Ovary (tissue), 9 donors: ENCODE results near the gene INAFM1. TPM values are rescaled to one million over a fixed set of nuclear protein-coding genes. Genes with fewer than 3 reads are reported as not detected.

Experiments
- DNase-seq, 5 donors: peaks; one replicate each; pipeline ENCODE4 v3.0.0-alpha.2; 2019 to 2020
- H3K27ac ChIP-seq, 2 donors: fragments of 200-600 bp; one replicate each; pipeline versions ENCODE4 v1.5.1 to v1.8.0; 2019 to 2022
- H3K27me3 ChIP-seq: fragments of 200-600 bp; one replicate; pipeline ENCODE4 v1.8.0; 2022
- H3K36me3 ChIP-seq: fragments of 200-600 bp; sonication (generic); one replicate; pipeline ENCODE4 v1.5.1; 2019
- H3K4me1 ChIP-seq: one replicate; pipeline ENCODE4 v1.8.1; 2013; ENCODE audit warnings: mild to moderate bottlenecking, moderate library complexity; ENCODE audit not compliant: insufficient read depth
- H3K4me3 ChIP-seq: fragments of 200-600 bp; sonication (generic); one replicate; pipeline ENCODE4 v1.5.1; 2017
- H3K9me3 ChIP-seq, 2 donors: fragments of 200-600 bp in 1 of 2; sonication (generic) in 1 of 2; one replicate each; pipeline versions ENCODE4 v1.5.1 to v1.8.1; 2013 to 2019; ENCODE audit warnings: mild to moderate bottlenecking in 1 of 2, moderate library complexity in 1 of 2
- EP300 ChIP-seq: sonication (generic); formaldehyde crosslinking; IDR thresholded peaks from one replicate; pipeline ENCODE4 v1.6.1; 2017; ENCODE audit warnings: antibody characterized with exemption
- POLR2A ChIP-seq: fragments of 450-650 bp; IDR thresholded peaks from one replicate; pipeline ENCODE4 v1.6.1; 2017; ENCODE audit warnings: antibody characterized with exemption, mild to moderate bottlenecking, moderate library complexity
- WGBS, 3 donors: extraction: QIAGEN DNeasy Blood & Tissue Kit in 1 of 3; methylation state at CpG; one replicate each; pipeline versions ENCODE4 v1.1.5 to v1.1.7; 2013 to 2017; 5-methylcytosine and 5-hydroxymethylcytosine counted together
- intact Hi-C, 4 donors: fragments of 100-400 bp; cut with DNase I; formaldehyde crosslinking; loops; one replicate each; pipeline versions ENCODE4 v1.11.0 to v1.15.1; 2022 to 2023
- microRNA counts: library from miRNA; unstranded; fragments of <30 nt; microRNA quantifications from one replicate; lab custom pipeline; 2016
- microRNA-seq, 3 donors: library from miRNA; unstranded; fragments of <30 nt; microRNA quantifications; one replicate each; pipeline versions ENCODE4 to v1.2.0, GENCODE V29; 2019 to 2020
- polyA plus RNA-seq, 2 donors: library from polyadenylated mRNA; stranded (reverse); fragments of 200-250 nt in 1 of 2; fragments of 350-450 nt in 1 of 2; fragmentation: Illumina TruSeq in 1 of 2; extraction: RNeasy Lipid Tissue Mini Kit (QIAGEN cat#74804) in 1 of 2; gene quantifications; one replicate each; pipeline ENCODE4 v1.2.3, GENCODE V29; 2013 to 2014
- small RNA-seq: library from RNA; depleted of rRNA; stranded (forward); fragments of <200 nt; gene quantifications from one replicate; pipeline ENCODE3, GENCODE V24; 2016
- total RNA-seq, 7 donors: library from RNA; depleted of rRNA in 2 of 7; stranded (reverse); fragments of >200 nt in 2 of 7; fragmentation: NEBNext Ultra II Directional in 3 of 7; extraction: Animal tissue kit (Norgen Biotek cat#: 25700) in 3 of 7; gene quantifications; one replicate each; pipeline versions ENCODE4 v1.1.0 to v1.2.4, GENCODE V29; 2016 to 2023
- TF ChIP-seq, protein P1 (sequence below), 3 donors: fragments of 450-650 bp in 2 of 3; fragments of 200-600 bp in 1 of 3; IDR thresholded peaks; one replicate each; pipeline versions ENCODE4 v1.5.1 to v1.8.0; 2016 to 2022; ENCODE audit warnings: antibody characterized with exemption in 3 of 3, mild to moderate bottlenecking in 1 of 3
- donor health status: DM: no; HTN: no; CAD: no; lungs with moderate emphysema.
- donor health status: DM: no; HTN: no; CAD: no.
- donor health status: Bipolar disorder and iron deficiency.
- donor health status: DM: yes; HTN: yes; CAD: no.
- donor health status: DM: no; HTN: no; CAD: no.
- donor health status: DM: yes; HTN: yes; CAD: no.

The INAFM1 gene
- total and polyA plus RNA-seq, 9 donors, result 0.73 to 53.3 (median 26.5) TPM

GRCh38 chr19:47321630-47322029, 46.9 kb downstream of the INAFM1 start:
- H3K27me3 ChIP-seq, result no peaks in the 10 kb centered on the region
- 84 to 93% (median 89%) methylated on average over 1 of the region's 1 CpG for WGBS, 3 donors
- intact Hi-C loops, result no loop called here
- H3K36me3 ChIP-seq, result no peaks in the 10 kb centered on the region
- H3K9me3 ChIP-seq, result no peaks in the 10 kb centered on the region
- no peak for DNase-seq
- no peak overlapping the region for H3K4me3 ChIP-seq
- H3K4me1 ChIP-seq, result no peaks in the 10 kb centered on the region
- TF ChIP-seq POLR2A, result no peak
- TF ChIP-seq EP300, result no peak
- TF ChIP-seq, protein P1, sequence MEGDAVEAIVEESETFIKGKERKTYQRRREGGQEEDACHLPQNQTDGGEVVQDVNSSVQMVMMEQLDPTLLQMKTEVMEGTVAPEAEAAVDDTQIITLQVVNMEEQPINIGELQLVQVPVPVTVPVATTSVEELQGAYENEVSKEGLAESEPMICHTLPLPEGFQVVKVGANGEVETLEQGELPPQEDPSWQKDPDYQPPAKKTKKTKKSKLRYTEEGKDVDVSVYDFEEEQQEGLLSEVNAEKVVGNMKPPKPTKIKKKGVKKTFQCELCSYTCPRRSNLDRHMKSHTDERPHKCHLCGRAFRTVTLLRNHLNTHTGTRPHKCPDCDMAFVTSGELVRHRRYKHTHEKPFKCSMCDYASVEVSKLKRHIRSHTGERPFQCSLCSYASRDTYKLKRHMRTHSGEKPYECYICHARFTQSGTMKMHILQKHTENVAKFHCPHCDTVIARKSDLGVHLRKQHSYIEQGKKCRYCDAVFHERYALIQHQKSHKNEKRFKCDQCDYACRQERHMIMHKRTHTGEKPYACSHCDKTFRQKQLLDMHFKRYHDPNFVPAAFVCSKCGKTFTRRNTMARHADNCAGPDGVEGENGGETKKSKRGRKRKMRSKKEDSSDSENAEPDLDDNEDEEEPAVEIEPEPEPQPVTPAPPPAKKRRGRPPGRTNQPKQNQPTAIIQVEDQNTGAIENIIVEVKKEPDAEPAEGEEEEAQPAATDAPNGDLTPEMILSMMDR (IDR thresholded peaks at IDR 0.05), result no peak
- H3K27ac ChIP-seq, result no peak overlapping the region

- Histone ChIP-seq H3K27ac (no peak overlapping the region), H3K27me3 (no peaks in the 10 kb centered on the region), H3K36me3 (no peaks in the 10 kb centered on the region), H3K4me3 (no peak overlapping the region), H3K9me3 (no peaks in the 10 kb centered on the region), H3K4me1 (no peaks in the 10 kb centered on the region)
- no peak for DNase-seq
- intact Hi-C loops, result no loop called here
- TF ChIP-seq, protein P1 (IDR thresholded peaks at IDR 0.05), result no peak
- TF ChIP-seq POLR2A (no peak), EP300 (no peak)
- 58 to 70% (median 67%) methylated on average over 2 of the region's 2 CpGs for WGBS, 3 donors
Observed at GRCh38 chr19:47322058-47322457, 47.4 kb downstream of the INAFM1 start.

GRCh38 chr19:47323409-47323808, 48.7 kb downstream of the INAFM1 start:
- WGBS, 3 donors, result 60 to 68% (median 64%) methylated on average over 8 of the region's 8 CpGs
- TF ChIP-seq, protein P1 (IDR thresholded peaks at IDR 0.05), result no peak
- no peak for TF ChIP-seq POLR2A
- H3K27me3 ChIP-seq, result no peaks in the 10 kb centered on the region
- intact Hi-C loops, result no loop called here
- no peaks in the 10 kb centered on the region for H3K36me3 ChIP-seq
- H3K4me1 ChIP-seq, result no peaks in the 10 kb centered on the region
- H3K4me3 ChIP-seq, result no peak overlapping the region
- H3K9me3 ChIP-seq, result no peaks in the 10 kb centered on the region
- no peak for DNase-seq
- H3K27ac ChIP-seq, result no peak overlapping the region

GRCh38 chr19:47323872-47324271, 49.2 kb downstream of the INAFM1 start:
- Histone ChIP-seq H3K4me1 (no peaks in the 10 kb centered on the region), H3K27ac (no peak overlapping the region), H3K27me3 (no peaks in the 10 kb centered on the region), H3K4me3 (no peak overlapping the region), H3K9me3 (no peaks in the 10 kb centered on the region), H3K36me3 (no peaks in the 10 kb centered on the region)
- intact Hi-C loops, result no loop called here
- TF ChIP-seq, protein P1 (IDR thresholded peaks at IDR 0.05), result no peak
- TF ChIP-seq POLR2A, result no peak
- TF ChIP-seq EP300, result no peak
- no peak for DNase-seq
- 72 to 79% (median 73%) methylated on average over 12 of the region's 12 CpGs for WGBS, 3 donors

DNA sequence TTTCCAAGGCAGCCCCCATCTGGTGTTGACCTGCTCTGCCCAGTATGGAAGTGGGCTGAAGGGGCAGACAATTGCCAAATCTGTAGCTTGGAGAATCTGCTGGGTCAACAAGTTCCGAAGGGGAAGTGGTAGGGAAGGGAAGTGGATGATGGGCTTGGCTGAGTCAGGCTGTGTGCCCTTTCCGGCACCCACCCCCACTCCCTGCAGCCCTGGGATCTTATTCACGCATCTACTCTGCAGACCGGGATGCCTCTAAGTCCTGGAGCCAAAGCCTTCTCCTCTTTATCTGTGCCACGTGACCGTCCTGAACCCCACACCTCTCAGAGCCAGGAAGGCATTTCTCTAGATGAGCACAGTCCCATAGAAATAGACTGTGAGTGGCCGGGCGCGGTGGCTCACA, 49.8 kb downstream of the INAFM1 start:
- no peak overlapping the region for H3K4me3 ChIP-seq
- no peak overlapping the region for H3K27ac ChIP-seq
- no peaks in the 10 kb centered on the region for H3K9me3 ChIP-seq
- H3K27me3 ChIP-seq, result no peaks in the 10 kb centered on the region
- no peaks in the 10 kb centered on the region for H3K4me1 ChIP-seq
- TF ChIP-seq POLR2A, result no peak
- no peak for TF ChIP-seq EP300
- H3K36me3 ChIP-seq, result no peaks in the 10 kb centered on the region
- no peak for DNase-seq
- intact Hi-C loops, result no loop called here
- WGBS, 3 donors, result 53 to 59% (median 57%) methylated on average over 9 of the region's 9 CpGs

MicroRNAs within 50 kb of the gene (microRNA counts, 767-probe panel; counts per million panel counts)
- 530 counts per million, percentile 78 among the panel's probes with 10 or more counts for microRNA hsa-miR-3190-5p (lab: Ali Mortazavi, UCI)

Small RNAs within 50 kb of the gene (microRNA-seq; reads per million reads assigned to microRNA genes)
- 0 reads per million in 3 donors for gene MIR3190
- 0 reads per million in 3 donors for gene MIR3191

Small RNAs within 50 kb of the gene (small RNA-seq; reads per million reads assigned to genes)
- gene MIR3190, result not detected

Other genes starting within 250 kb of the INAFM1 start
- 10 to 100 TPM; 13.9 to 49.1 (median 19.3) TPM for gene TMEM160, start 226.3 kb upstream of the INAFM1 start, total RNA-seq
- 1 to 10 TPM in 1 of 2 donors, not detected in 1; 8.6 TPM for gene TMEM160, start 226.3 kb upstream of the INAFM1 start, polyA plus RNA-seq
- gene ZC3H4, start 161.1 kb upstream of the INAFM1 start, total RNA-seq, result 10 to 100 TPM; 10.7 to 58.2 (median 50.0) TPM
- gene ZC3H4, start 161.1 kb upstream of the INAFM1 start, polyA plus RNA-seq, result 10 to 100 TPM; 18.5 to 38.8 TPM
- gene SAE1, start 144.1 kb upstream of the INAFM1 start, total RNA-seq, result 10 to 100 TPM; 25.5 to 64.8 (median 55.6) TPM
- 100 to 1,000 TPM in 1 of 2 donors, 10 to 100 TPM in 1; 47.4 to 138 TPM for gene SAE1, start 144.1 kb upstream of the INAFM1 start, polyA plus RNA-seq
- gene BBC3, start 43.7 kb upstream of the INAFM1 start, total RNA-seq, result 10 to 100 TPM in 1 of 7 donors, 1 to 10 TPM in 6; 5.4 to 13.2 (median 6.6) TPM
- gene BBC3, start 43.7 kb upstream of the INAFM1 start, polyA plus RNA-seq, result 1 to 10 TPM in 1 of 2 donors, under 1 TPM in 1; 0.23 to 4.5 TPM
- 10 to 100 TPM; 17.5 to 65.7 (median 37.0) TPM for gene CCDC9, start 18.4 kb upstream of the INAFM1 start, total RNA-seq
- 10 to 100 TPM; 14.8 to 40.4 TPM for gene CCDC9, start 18.4 kb upstream of the INAFM1 start, polyA plus RNA-seq
- 10 to 100 TPM in 3 of 7 donors, 1 to 10 TPM in 4; 4.6 to 27.5 (median 9.4) TPM for gene C5AR1, start 35.0 kb downstream of the INAFM1 start, total RNA-seq
- 1 to 10 TPM; 3.5 to 10.0 TPM for gene C5AR1, start 35.0 kb downstream of the INAFM1 start, polyA plus RNA-seq
- gene C5AR2, start 57.3 kb downstream of the INAFM1 start, total RNA-seq, result 1 to 10 TPM in 6 of 7 donors, under 1 TPM in 1; 0.51 to 3.9 (median 1.3) TPM
- gene C5AR2, start 57.3 kb downstream of the INAFM1 start, polyA plus RNA-seq, result 1 to 10 TPM in 1 of 2 donors, under 1 TPM in 1; 0.41 to 1.1 TPM
- gene DHX34, start 74.4 kb downstream of the INAFM1 start, total RNA-seq, result 10 to 100 TPM; 14.1 to 21.3 (median 17.7) TPM
- 10 to 100 TPM in 1 of 2 donors, 1 to 10 TPM in 1; 2.6 to 13.9 TPM for gene DHX34, start 74.4 kb downstream of the INAFM1 start, polyA plus RNA-seq
- gene MEIS3, start 144.6 kb downstream of the INAFM1 start, total RNA-seq, result 10 to 100 TPM; 13.3 to 30.6 (median 18.7) TPM
- 10 to 100 TPM in 1 of 2 donors, 1 to 10 TPM in 1; 7.2 to 18.6 TPM for gene MEIS3, start 144.6 kb downstream of the INAFM1 start, polyA plus RNA-seq
- gene SLC8A2, start 197.0 kb downstream of the INAFM1 start, total RNA-seq, result 1 to 10 TPM in 1 of 7 donors, under 1 TPM in 3, not detected in 3; 0.07 to 1.3 (median 0.39) TPM
- gene SLC8A2, start 197.0 kb downstream of the INAFM1 start, polyA plus RNA-seq, result under 1 TPM; 0.08 to 0.60 TPM
- gene KPTN, start 209.3 kb downstream of the INAFM1 start, total RNA-seq, result 1 to 10 TPM; 2.8 to 5.5 (median 4.4) TPM
- gene KPTN, start 209.3 kb downstream of the INAFM1 start, polyA plus RNA-seq, result 1 to 10 TPM; 4.4 to 5.4 TPM
- 100 to 1,000 TPM in 2 of 7 donors, 10 to 100 TPM in 5; 76.5 to 101 (median 95.1) TPM for gene NAPA, start 240.2 kb downstream of the INAFM1 start, total RNA-seq
- 10 to 100 TPM; 59.4 to 74.5 TPM for gene NAPA, start 240.2 kb downstream of the INAFM1 start, polyA plus RNA-seq